Common myeloid progenitor, CD34-positive (primary cell): Measurements from ENCODE around the gene KRABD2.
A peak's percentile ranks its signal among the peaks of the same experiment; 100 is the strongest.

Experiments
- CTCF ChIA-PET: fragments of 350-600 bp; sonication (Branson Sonifier 250); formaldehyde crosslinking; loops from one replicate; lab custom pipeline; 2021; ENCODE audit warnings: antibody characterized with exemption; lab: Charles Lee
- POLR2A ChIA-PET: fragments of 350-600 bp; sonication (Branson Sonifier 250); formaldehyde crosslinking; loops from one replicate; lab custom pipeline; 2021; ENCODE audit warnings: antibody characterized with exemption; lab: Charles Lee
- DNase-seq, 3 donors: peaks; one replicate each; pipeline versions ENCODE4 v3.0.0 to v3.0.0-alpha.2; 2013
- H3K27ac ChIP-seq, 2 experiments: 1 replicate in 1 of 2; 2 replicates in 1 of 2; pipeline ENCODE4 v1.7.0; 2013; ENCODE audit warnings: inconsistent platforms in 2 of 2, low read length in 2 of 2, mild to moderate bottlenecking in 2 of 2, low read depth in 1 of 2, moderate library complexity in 1 of 2; ENCODE audit not compliant: severe bottlenecking in 2 of 2, insufficient read depth in 1 of 2, poor library complexity in 1 of 2
- H3K27me3 ChIP-seq, 5 experiments: replicated peaks in 2 of 5; 1 replicate in 3 of 5; 2 replicates in 2 of 5; pipeline versions ENCODE4 v1.6.1 to v1.7.0; 2013; ENCODE audit warnings: low read length in 4 of 5, mild to moderate bottlenecking in 2 of 5, moderate library complexity in 2 of 5, inconsistent platforms in 1 of 5; ENCODE audit not compliant: insufficient read depth in 5 of 5, control insufficient read depth in 4 of 5
- H3K36me3 ChIP-seq, 4 experiments: 1 replicate in 2 of 4; 2 replicates in 2 of 4; pipeline versions ENCODE4 v1.6.1 to v1.7.0; 2013; ENCODE audit warnings: low read length in 3 of 4, control low read depth in 1 of 4, mild to moderate bottlenecking in 1 of 4; ENCODE audit not compliant: control insufficient read depth in 4 of 4, insufficient read depth in 4 of 4
- H3K4me1 ChIP-seq, 4 experiments: 1 replicate in 3 of 4; 2 replicates in 1 of 4; pipeline versions ENCODE4 v1.6.1 to v1.7.1; 2013; ENCODE audit warnings: low read length in 3 of 4, mild to moderate bottlenecking in 3 of 4, control low read depth in 1 of 4, inconsistent platforms in 1 of 4, moderate library complexity in 1 of 4; ENCODE audit not compliant: control insufficient read depth in 4 of 4, insufficient read depth in 4 of 4; ENCODE audit errors: control extremely low read depth in 1 of 4
- H3K4me3 ChIP-seq, 7 experiments: 1 replicate in 4 of 7; 2 replicates in 3 of 7; pipeline versions ENCODE4 v1.5.1 to v1.7.0; 2013; ENCODE audit warnings: mild to moderate bottlenecking in 7 of 7, low read length in 6 of 7, moderate library complexity in 6 of 7, inconsistent platforms in 2 of 7, low read depth in 2 of 7, control low read depth in 1 of 7; ENCODE audit not compliant: insufficient read depth in 4 of 7, control insufficient read depth in 1 of 7; ENCODE audit errors: extremely low read depth in 1 of 7
- H3K9me3 ChIP-seq, 5 experiments: 1 replicate in 4 of 5; 2 replicates in 1 of 5; pipeline versions ENCODE4 v1.6.1 to v1.7.1; 2013; ENCODE audit warnings: low read length in 4 of 5, mild to moderate bottlenecking in 2 of 5, inconsistent platforms in 1 of 5, low read depth in 1 of 5, moderate library complexity in 1 of 5; ENCODE audit not compliant: control insufficient read depth in 4 of 5, insufficient read depth in 2 of 5; ENCODE audit errors: control extremely low read depth in 1 of 5
- WGBS: methylation state at CpG from one replicate; pipeline ENCODE4 v1.1.5; 2013; ENCODE audit not compliant: insufficient coverage; 5-methylcytosine and 5-hydroxymethylcytosine counted together

Gene KRABD2

DNA sequence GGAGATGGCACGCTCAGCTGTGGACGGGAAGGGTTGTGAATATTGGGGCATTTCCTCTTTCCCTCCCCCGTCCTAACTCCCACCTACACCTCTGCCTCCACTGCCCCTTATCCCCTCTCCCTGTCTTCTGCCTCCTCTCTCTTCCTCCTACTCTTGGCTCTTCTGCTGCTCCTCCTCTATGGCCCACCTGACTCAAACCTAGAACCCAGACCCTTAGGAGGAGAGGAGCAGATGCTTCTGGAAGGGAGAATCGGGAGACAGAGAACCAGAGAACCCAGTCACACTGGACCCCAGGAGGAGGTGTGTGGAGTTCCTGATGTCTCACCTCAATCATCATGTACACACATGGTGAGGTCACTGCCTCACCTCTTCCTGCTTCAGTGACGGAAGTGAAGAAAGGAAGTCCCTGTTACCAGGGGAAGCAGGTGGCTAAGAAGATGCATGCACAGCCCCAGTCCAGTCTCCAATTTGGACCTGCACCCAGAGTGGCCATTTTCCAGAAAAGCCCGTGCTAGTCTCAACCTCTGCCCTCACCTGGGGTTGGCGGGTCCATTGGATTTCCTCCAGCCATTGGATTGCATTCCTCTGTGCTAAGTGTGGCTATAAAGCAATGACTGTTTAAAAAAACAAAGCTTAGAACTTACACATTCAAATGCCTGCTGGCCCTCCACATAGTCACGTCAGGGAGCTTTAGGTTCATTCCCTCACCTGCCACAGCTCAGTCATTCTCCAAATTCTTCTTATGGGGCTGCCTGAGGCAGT is 17.1 kb upstream of the KRABD2 start:
- H3K27ac ChIP-seq = no peak overlapping the region
- no peaks in the 10 kb centered on the region for H3K36me3 ChIP-seq
- ChIA-PET CTCF (interaction anchor here (1.0 to 2.2 kb wide), 4 partner anchors 10 to 16 kb away, joined by 3 to 10 read pairs (median 4); partner anchors contain the start of gene RPL26), POLR2A (interaction anchor here (1.3 kb wide), 1 partner anchor 17 kb away, joined by 3 read pairs; the partner anchor contains the start of gene KRABD2)
- peak overlapping the region in 1 of 7 experiments; percentile 17 for H3K4me3 ChIP-seq
- no peaks in the 10 kb centered on the region for H3K9me3 ChIP-seq
- DNase-seq = peak; percentile 63 to 82 (median 71)
- H3K27me3 ChIP-seq = peaks cover 0 to 6% (median 4%) of the 10 kb centered on the region in 5 experiments
- 57% methylated on average over 6 of the region's 8 CpGs for WGBS
- H3K4me1 ChIP-seq = peaks cover 0 to 10% (median 4%) of the 10 kb centered on the region in 4 experiments

DNA sequence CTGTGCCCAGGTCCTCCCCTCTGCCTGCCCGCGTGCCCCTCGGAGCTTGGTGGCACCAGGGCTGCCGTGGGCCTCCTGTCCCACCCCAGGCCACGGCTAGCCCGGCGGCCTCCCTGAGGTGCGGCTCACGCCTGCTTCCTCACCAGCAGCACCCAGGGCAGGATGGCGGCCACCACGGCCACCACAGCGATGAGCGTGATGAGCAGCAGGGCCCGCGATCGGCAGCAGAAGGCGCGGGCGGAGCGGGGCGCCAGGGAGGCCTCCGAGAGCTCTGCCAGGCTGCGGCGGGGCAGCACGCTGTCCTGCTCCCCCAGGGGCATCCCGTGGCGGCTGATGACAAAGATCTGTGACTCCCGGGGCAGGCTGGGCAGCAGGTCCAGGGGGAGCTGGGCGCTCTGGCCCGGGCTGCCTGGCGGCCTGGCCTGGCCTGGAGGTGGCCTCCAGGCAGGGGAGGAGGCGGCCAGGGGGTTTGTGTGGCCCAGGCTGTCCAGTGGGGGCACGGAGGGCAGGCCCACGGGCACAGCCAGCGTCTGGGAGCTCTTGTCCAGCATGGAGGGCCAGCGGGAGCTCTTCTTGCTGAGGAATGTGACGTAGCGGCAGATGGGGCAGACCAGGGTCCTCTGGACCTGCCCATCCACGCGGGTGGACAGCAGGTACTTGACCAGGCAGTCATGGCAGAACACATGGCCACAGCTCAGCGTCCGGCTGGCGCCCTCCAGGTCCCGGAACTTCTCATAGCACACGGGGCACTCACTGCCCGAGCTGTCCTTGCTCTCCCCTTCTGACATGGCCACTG is 16.4 kb upstream of the KRABD2 start:
- POLR2A ChIA-PET = interaction anchor here (1.3 kb wide), 1 partner anchor 16 kb away, joined by 3 read pairs; the partner anchor contains the start of gene KRABD2

GRCh38 chr17:8392274-8392673 is 15.8 kb upstream of the KRABD2 start:
- no peak for DNase-seq
- no peaks in the 10 kb centered on the region for H3K36me3 ChIP-seq
- WGBS = 97% methylated on average over 18 of the region's 18 CpGs
- H3K4me3 ChIP-seq = no peak overlapping the region
- H3K9me3 ChIP-seq = no peaks in the 10 kb centered on the region
- peaks cover 0 to 3% (median 2%) of the 10 kb centered on the region in 5 experiments for H3K27me3 ChIP-seq
- POLR2A ChIA-PET = interaction anchor here (1.3 kb wide), 1 partner anchor 16 kb away, joined by 3 read pairs; the partner anchor contains the start of gene KRABD2
- no peak overlapping the region for H3K27ac ChIP-seq
- CTCF ChIA-PET = interaction anchor here (0.6 to 2.2 kb wide), 2 partner anchors 10 to 17 kb away, joined by 3 to 10 read pairs; partner anchors contain the start of gene RPL26
- peaks cover 0 to 10% (median 4%) of the 10 kb centered on the region in 4 experiments for H3K4me1 ChIP-seq

More for the DNA sequence above, 16.4 kb upstream of the KRABD2 start:
- Histone ChIP-seq H3K9me3 (no peaks in the 10 kb centered on the region), H3K36me3 (no peaks in the 10 kb centered on the region), H3K27ac (no peak overlapping the region), H3K4me1 (peaks cover 0 to 10% (median 4%) of the 10 kb centered on the region in 4 experiments), H3K27me3 (peaks cover 0 to 6% (median 3%) of the 10 kb centered on the region in 5 experiments), H3K4me3 (no peak overlapping the region)
- CTCF ChIA-PET = interaction anchor here (1.0 to 2.2 kb wide), 2 partner anchors 10 to 17 kb away, joined by 5 to 10 read pairs; partner anchors contain the start of gene RPL26
- WGBS = 93% methylated on average over 40 of the region's 46 CpGs
- DNase-seq = peak in 2 of 3 donors; percentile 55 to 69

GRCh38 chr17:8391711-8392110 is 15.2 kb upstream of the KRABD2 start:
- Histone ChIP-seq H3K9me3 (no peaks in the 10 kb centered on the region), H3K27me3 (peaks cover 0 to 3% (median 2%) of the 10 kb centered on the region in 5 experiments), H3K36me3 (no peaks in the 10 kb centered on the region), H3K4me1 (peaks cover 0 to 10% (median 4%) of the 10 kb centered on the region in 4 experiments), H3K27ac (no peak overlapping the region), H3K4me3 (no peak overlapping the region)
- POLR2A ChIA-PET = interaction anchor here (0.6 kb wide), 1 partner anchor 133 kb away, joined by 3 read pairs; no protein-coding TSS in a partner anchor
- 85% methylated on average over 6 of the region's 9 CpGs for WGBS
- CTCF ChIA-PET = interaction anchor here (0.6 to 2.2 kb wide), 4 partner anchors 9 to 18 kb away, joined by 3 to 10 read pairs (median 4); partner anchors contain the start of gene RPL26
- DNase-seq = no peak

DNA sequence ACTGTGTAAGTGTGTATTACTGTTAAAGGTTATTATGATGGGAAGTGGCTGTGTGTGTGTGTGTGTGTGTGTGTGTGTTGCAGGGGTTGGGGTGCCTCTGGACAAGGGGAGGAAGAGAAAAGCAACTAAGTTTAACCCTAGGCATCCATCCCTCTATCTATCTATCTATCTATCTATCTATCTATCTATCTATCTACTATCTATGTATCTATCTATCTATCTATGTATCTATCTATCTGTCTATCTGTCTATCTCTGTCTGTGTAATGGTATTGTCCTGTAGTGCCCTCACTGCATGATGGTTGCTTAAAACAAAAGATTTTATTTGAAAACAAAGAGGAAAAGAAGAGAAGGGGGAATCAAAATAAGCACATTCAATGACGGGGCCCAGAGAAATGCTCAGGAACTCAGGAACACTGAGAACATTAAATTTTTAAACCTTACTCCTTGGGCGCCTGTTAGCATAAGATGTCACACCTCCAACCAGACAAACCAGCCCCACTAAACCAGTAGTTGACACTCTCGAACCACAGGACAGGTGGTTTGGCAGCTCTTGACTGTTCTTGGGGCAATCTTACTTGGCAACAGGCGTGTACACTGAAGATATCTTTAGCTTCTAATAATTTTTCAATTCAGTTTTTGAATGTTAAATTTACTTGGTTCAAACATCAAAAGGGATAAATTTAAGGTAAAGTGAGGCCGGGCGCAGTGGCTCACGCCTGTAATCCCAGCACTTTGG is 11.6 kb upstream of the KRABD2 start:
- WGBS = 100% methylated on average over 5 of the region's 7 CpGs
- no peaks in the 10 kb centered on the region for H3K9me3 ChIP-seq
- no peak overlapping the region for H3K4me3 ChIP-seq
- H3K27me3 ChIP-seq = no peaks in the 10 kb centered on the region
- peaks cover 0 to 10% (median 6%) of the 10 kb centered on the region in 4 experiments for H3K4me1 ChIP-seq
- DNase-seq = no peak
- H3K36me3 ChIP-seq = no peaks in the 10 kb centered on the region
- ChIA-PET CTCF (no interaction called here), POLR2A (no interaction called here)
- H3K27ac ChIP-seq = no peak overlapping the region

- Histone ChIP-seq H3K27me3 (no peaks in the 10 kb centered on the region), H3K4me3 (no peak overlapping the region), H3K9me3 (no peaks in the 10 kb centered on the region), H3K36me3 (peaks cover 0 to 1% (median under 1%) of the 10 kb centered on the region in 4 experiments), H3K4me1 (peaks cover 7 to 15% (median 11%) of the 10 kb centered on the region in 4 experiments), H3K27ac (no peak overlapping the region)
- DNase-seq = no peak
- ChIA-PET CTCF (interaction anchor here (1.1 kb wide), 1 partner anchor 23 kb away, joined by 3 read pairs; no protein-coding TSS in a partner anchor), POLR2A (no interaction called here)
- 56% methylated on average over 3 of the region's 6 CpGs for WGBS
These were observed 10.3 kb upstream of the KRABD2 start for GRCh38 chr17:8386841-8387240.
